DMS79 (cell line): Measurements from ENCODE around the gene IFNA10.
"Not testable (repeated sequence)": the region's sequence is repeated elsewhere in the genome, so short reads cannot be mapped to it uniquely, and the experiment has no call there.

Experiments
- DNase-seq: peaks from one replicate; lab custom pipeline; 2025; lab: John Stamatoyannopoulos, UW

The IFNA10 gene

DNA sequence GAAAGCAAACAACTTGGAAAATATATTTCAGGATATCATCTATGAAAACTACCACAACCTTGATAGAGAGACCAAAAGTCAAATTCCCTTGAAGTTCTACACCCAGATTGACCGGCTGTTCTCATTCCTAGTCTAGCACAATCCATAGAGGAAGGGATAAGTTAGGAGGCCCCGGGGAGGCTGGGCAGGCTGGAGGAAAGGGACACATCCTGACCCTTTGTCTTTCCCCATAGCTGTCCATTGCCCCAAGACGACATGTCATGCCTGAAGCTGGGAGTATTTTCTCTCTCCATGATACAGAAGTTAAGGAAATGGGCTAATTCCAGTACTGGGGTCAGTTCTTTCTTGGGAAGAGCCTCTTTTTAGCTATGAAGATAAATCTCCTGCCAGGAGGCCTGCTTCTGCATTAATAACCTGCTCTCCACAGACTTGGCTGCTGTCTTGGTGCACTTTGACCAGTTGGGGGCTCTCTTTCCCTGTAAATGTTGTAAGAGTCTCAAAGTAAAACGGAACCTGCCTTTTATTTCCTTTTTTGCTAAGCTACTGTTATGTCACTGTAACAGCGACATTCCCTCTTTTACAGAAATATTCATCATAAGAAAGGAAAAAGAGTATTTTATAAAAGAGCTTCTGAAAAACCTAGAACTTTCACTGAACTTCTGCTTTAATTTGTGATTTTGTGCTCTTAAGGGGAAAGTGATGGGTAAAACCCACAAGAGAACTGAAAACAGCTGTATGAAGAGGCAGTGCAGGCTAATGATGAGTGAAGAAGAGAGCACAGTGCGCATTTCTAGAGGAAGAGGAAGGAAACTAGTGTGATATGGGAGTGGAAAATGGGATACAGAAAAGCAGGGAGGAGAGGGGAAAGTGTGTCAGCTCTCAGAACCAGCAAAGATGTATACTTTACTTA, 11.8 kb downstream of the IFNA10 start:
- not testable (repeated sequence) for DNase-seq

- not testable (repeated sequence) for DNase-seq
Observed at GRCh38 chr9:21187487-21187886, 19.5 kb downstream of the IFNA10 start, which contains the start of gene IFNA4. TSS of gene IFNA4 (minus strand) at chr9:21187587. CDS start at chr9:21187531, 56 bp downstream.

- not testable (repeated sequence) for DNase-seq
Observed at GRCh38 chr9:21182810-21183736, 23.9 kb downstream of the IFNA10 start.

- DNase-seq, result no peak
Observed at GRCh38 chr9:21174671-21175070, 32.3 kb downstream of the IFNA10 start.

GRCh38 chr9:21172156-21172555, 34.8 kb downstream of the IFNA10 start:
- DNase-seq, result no peak

- no peak for DNase-seq
Observed at GRCh38 chr9:21171351-21171750, 35.6 kb downstream of the IFNA10 start.

DNA sequence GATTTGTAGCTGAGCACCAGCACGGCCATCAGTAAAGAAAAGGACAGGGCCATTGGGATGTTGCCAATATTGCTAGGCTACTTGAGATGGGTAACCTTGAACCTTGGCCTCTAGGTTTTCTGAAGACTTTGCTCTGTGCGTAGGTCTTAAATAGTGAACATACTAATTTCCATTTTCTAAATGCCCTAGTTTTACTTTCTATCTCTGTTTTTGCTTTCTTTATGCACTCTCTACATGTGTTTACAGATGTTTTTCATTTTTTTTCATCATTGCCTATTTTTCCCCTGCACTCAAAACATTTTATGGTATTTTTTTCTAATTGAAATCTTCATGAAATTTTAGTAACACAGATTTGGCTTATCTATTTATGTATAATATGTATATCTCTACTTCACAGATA, 40.4 kb downstream of the IFNA10 start, which contains the start of gene IFNA21:
TSS of gene IFNA21 (minus strand) at position 101 of the 400 bp plus-strand sequence. CDS start at position 53, 48 bp downstream.
- DNase-seq, result not testable (repeated sequence)

GRCh38 chr9:21165516-21165915, 41.4 kb downstream of the IFNA10 start:
- DNase-seq, result no peak

DNA sequence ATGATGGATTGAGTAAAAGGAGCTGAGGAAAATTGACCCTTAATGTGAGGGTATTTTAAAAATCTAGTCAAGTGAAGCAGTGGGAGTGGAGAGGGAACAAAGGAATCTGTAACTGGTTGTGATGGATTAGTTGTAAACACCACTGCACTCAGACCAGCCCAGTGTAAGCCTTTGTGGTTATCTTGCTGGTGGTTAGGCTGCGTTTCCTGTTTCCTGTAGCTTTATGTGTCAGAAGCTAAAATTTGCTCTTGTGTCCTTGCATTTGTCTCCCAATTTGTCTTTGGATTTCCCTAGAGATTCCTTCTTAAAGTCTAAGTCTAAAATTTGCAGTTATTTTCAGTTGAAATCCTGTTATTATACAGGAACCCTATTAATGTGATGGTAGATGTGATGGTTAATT, 46.8 kb downstream of the IFNA10 start:
- no peak for DNase-seq
